Activated CD4-positive, alpha-beta T cell treated with anti-CD3 and anti-CD28 coated beads, Interleukin-2, amount 10 ng/mL, durations not matched to agents 24 days and 14 days (primary cell): Measurements from ENCODE around the gene FAM180A. TPM values are rescaled to one million over a fixed set of nuclear protein-coding genes. Genes with fewer than 3 reads are reported as not detected.
"Not testable (repeated sequence)": the region's sequence is repeated elsewhere in the genome, so short reads cannot be mapped to it uniquely, and the experiment has no call there.

Source experiments
- DNase-seq: peaks from one replicate; pipeline ENCODE4 v3.0.0; 2022
- H3K27ac Mint-ChIP-seq: one replicate; pipeline ENCODE4 v1.8.0; 2022; ENCODE audit warnings: mild to moderate bottlenecking, mixed read lengths
- H3K27me3 Mint-ChIP-seq: one replicate; pipeline ENCODE4 v1.8.0; 2022; ENCODE audit warnings: mixed read lengths
- H3K36me3 Mint-ChIP-seq: one replicate; pipeline ENCODE4 v1.8.0; 2022; ENCODE audit warnings: low read depth, mild to moderate bottlenecking, mixed read lengths
- H3K4me1 Mint-ChIP-seq: one replicate; pipeline ENCODE4 v1.8.0; 2021; ENCODE audit warnings: mixed read lengths
- H3K4me3 Mint-ChIP-seq: one replicate; pipeline ENCODE4 v1.8.0; 2022; ENCODE audit warnings: mild to moderate bottlenecking, moderate library complexity, mixed read lengths
- H3K9me3 Mint-ChIP-seq: one replicate; pipeline ENCODE4 v1.8.0; 2021; ENCODE audit warnings: mixed read lengths
- intact Hi-C: fragments of 100-400 bp; cut with micrococcal nuclease; formaldehyde crosslinking; loops from one replicate; pipeline ENCODE4 v1.15.1; 2023
- total RNA-seq: library from RNA; stranded (reverse); gene quantifications from 2 replicates; pipeline ENCODE4 v1.2.3, GENCODE V29; 2022

The FAM180A gene
- total RNA-seq, 1 donor from 2014 or later: not detected

- H3K9me3 Mint-ChIP-seq: no peaks in the 10 kb centered on the region
- no peaks in the 10 kb centered on the region for H3K27me3 Mint-ChIP-seq
- H3K4me1 Mint-ChIP-seq: no peaks in the 10 kb centered on the region
- no peaks in the 10 kb centered on the region for H3K36me3 Mint-ChIP-seq
- intact Hi-C loops: no loop called here
- no peak for DNase-seq
- no peak overlapping the region for H3K27ac Mint-ChIP-seq
- H3K4me3 Mint-ChIP-seq: no peak overlapping the region
These were observed 6.7 kb downstream of the FAM180A start for GRCh38 chr7:135741905-135742304.

GRCh38 chr7:135740889-135741288 is 7.7 kb downstream of the FAM180A start:
- Mint-ChIP-seq H3K27ac (no peak overlapping the region), H3K9me3 (no peaks in the 10 kb centered on the region), H3K36me3 (no peaks in the 10 kb centered on the region), H3K4me3 (no peak overlapping the region), H3K27me3 (no peaks in the 10 kb centered on the region), H3K4me1 (no peaks in the 10 kb centered on the region)
- DNase-seq: no peak
- intact Hi-C loops: no loop called here

DNA sequence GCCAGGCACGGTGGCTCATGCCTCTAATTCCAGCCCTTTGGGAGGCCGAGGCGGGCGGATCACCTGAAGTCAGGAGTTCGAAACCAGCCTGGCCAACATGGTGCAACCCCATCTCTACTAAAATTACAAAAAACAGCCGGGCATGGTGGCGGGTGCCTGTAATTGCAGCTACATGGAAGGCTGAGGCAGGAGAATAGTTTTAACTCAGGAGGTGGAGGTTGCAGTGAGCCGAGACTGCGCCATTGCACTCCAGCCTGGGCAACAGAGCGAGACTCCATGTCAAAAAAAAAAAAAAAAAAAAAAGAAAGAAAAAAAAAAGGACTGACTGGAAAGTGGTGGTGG is 11.3 kb downstream of the FAM180A start:
- DNase-seq, intact Hi-C loops, H3K4me3 Mint-ChIP-seq, H3K27ac Mint-ChIP-seq, H3K36me3 Mint-ChIP-seq, H3K4me1 Mint-ChIP-seq, H3K27me3 Mint-ChIP-seq, H3K9me3 Mint-ChIP-seq: not testable (repeated sequence)

- no peak for DNase-seq
- no peaks in the 10 kb centered on the region for H3K9me3 Mint-ChIP-seq
- no peaks in the 10 kb centered on the region for H3K36me3 Mint-ChIP-seq
- no peaks in the 10 kb centered on the region for H3K4me1 Mint-ChIP-seq
- H3K27ac Mint-ChIP-seq: no peak overlapping the region
- H3K27me3 Mint-ChIP-seq: no peaks in the 10 kb centered on the region
- intact Hi-C loops: no loop called here
- no peak overlapping the region for H3K4me3 Mint-ChIP-seq
These were observed 11.9 kb downstream of the FAM180A start for GRCh38 chr7:135736586-135737305.

DNA sequence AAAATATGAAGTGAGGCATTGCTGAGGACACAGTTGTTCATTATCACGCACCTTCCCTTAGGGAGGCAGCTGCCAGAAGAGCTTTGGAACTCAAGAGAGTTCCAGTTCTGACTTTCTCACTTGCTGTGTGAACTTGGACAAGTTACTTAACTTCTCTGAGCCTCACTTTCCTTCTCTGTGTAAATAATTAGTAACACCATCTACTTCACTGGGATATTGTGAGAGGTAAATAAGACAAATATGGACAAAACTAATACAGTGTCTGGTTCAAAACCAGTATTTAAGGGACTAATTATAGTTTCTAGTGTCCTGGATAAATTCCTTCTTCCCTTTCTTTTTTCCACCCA is 14.3 kb downstream of the FAM180A start:
- Mint-ChIP-seq H3K9me3 (no peaks in the 10 kb centered on the region), H3K27me3 (peaks cover 2% of the 10 kb centered on the region), H3K27ac (no peak overlapping the region), H3K4me1 (no peaks in the 10 kb centered on the region), H3K36me3 (no peaks in the 10 kb centered on the region), H3K4me3 (no peak overlapping the region)
- intact Hi-C loops: no loop called here
- no peak for DNase-seq

DNA sequence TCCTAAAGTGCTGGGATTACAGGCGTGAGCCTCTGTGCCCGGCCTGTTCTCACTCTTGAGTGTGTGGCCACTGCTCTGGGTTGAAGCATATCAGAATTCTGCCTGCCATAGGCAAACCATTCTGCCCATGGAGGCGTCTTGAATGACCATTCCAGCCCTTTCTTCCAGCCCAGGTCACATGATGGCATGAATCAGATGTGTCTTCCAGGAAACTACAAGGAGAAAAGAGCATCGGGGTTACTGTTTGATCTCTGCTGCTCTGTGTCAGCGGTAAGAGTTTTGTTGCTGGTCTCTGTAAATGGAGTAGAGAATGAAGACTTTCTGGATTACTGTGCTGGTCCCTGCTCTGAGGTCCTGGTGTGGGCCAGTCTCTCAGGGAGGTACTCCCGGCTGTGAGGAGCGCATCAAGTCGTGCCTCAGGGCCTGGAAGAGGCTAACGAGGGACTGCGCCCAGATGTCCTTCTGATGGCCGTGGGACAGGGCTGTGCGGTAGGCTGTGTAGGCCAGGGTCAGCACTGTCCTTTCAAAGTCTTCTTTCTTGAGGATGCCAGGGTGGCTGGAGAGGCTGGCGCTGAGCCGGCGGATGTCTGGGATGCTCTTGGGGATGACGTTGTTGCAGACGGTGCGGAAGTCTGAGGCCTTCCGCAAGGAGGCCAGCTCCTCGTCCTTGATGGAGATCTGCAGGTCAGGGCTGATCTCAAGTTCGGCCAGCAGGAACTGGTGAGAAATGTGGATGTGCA is 14.8 kb downstream of the FAM180A start:
- no peak overlapping the region for H3K27ac Mint-ChIP-seq
- H3K36me3 Mint-ChIP-seq: no peaks in the 10 kb centered on the region
- peaks cover 2% of the 10 kb centered on the region for H3K27me3 Mint-ChIP-seq
- intact Hi-C loops: no loop called here
- no peak overlapping the region for H3K4me3 Mint-ChIP-seq
- no peak for DNase-seq
- H3K9me3 Mint-ChIP-seq: no peaks in the 10 kb centered on the region
- H3K4me1 Mint-ChIP-seq: no peaks in the 10 kb centered on the region

- Mint-ChIP-seq H3K27ac (no peak overlapping the region), H3K27me3 (peaks cover 2% of the 10 kb centered on the region), H3K9me3 (no peaks in the 10 kb centered on the region), H3K4me1 (no peaks in the 10 kb centered on the region), H3K36me3 (no peaks in the 10 kb centered on the region), H3K4me3 (no peak overlapping the region)
- intact Hi-C loops: no loop called here
- DNase-seq: no peak
These were observed 17.5 kb downstream of the FAM180A start for GRCh38 chr7:135731131-135731530.

GRCh38 chr7:135729230-135729629 is 19.4 kb downstream of the FAM180A start:
- no peak for DNase-seq
- H3K4me1 Mint-ChIP-seq: no peaks in the 10 kb centered on the region
- intact Hi-C loops: no loop called here
- H3K9me3 Mint-ChIP-seq: no peaks in the 10 kb centered on the region
- H3K27ac Mint-ChIP-seq: no peak overlapping the region
- H3K27me3 Mint-ChIP-seq: peaks cover 6% of the 10 kb centered on the region
- H3K4me3 Mint-ChIP-seq: no peak overlapping the region
- no peaks in the 10 kb centered on the region for H3K36me3 Mint-ChIP-seq

DNA sequence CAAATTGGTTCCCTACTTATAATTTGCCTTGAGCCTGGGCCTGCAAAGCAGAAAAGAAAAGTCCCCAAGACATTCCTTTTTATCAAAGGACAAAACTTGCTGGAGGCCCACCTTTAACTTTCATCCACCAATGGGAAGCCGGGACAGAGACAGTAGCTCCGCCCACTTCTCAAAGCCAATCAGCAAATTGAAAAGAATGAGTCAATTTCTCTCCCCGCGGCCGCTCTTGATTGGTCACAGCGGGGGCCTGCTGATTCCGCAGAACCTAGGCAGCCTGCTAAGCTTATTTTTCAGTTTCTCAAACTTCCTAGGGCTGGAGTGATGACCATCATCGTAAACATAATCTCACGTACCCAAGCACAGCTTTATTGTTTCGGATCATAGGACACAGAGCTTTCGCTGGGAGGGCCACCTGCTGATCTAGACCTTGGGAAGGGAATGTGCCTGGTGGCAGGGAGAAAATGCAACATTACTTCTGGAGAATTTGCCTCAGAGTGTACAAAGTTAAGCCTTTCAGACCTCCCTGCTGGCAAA is 20.4 kb downstream of the FAM180A start, which contains the start of gene SLC13A4:
Gene SLC13A4 (minus strand): TSS at position 51 of the 534 bp plus-strand sequence. CDS start 690 bp downstream, outside the sequence.
- Mint-ChIP-seq H3K4me1 (no peaks in the 10 kb centered on the region), H3K27ac (no peak within 1 kb of the TSS), H3K4me3 (no peak within 1 kb of the TSS), H3K9me3 (no peaks in the 10 kb centered on the region), H3K36me3 (no peaks in the 10 kb centered on the region), H3K27me3 (peaks cover 9% of the 10 kb centered on the region)
- intact Hi-C loops: no loop called here
- DNase-seq: no peak

- Mint-ChIP-seq H3K4me1 (no peaks in the 10 kb centered on the region), H3K27ac (no peak overlapping the region), H3K27me3 (peaks cover 9% of the 10 kb centered on the region), H3K4me3 (no peak overlapping the region), H3K36me3 (no peaks in the 10 kb centered on the region), H3K9me3 (no peaks in the 10 kb centered on the region)
- intact Hi-C loops: no loop called here
- no peak for DNase-seq
These were observed 21.5 kb downstream of the FAM180A start for GRCh38 chr7:135726911-135727673.

DNA sequence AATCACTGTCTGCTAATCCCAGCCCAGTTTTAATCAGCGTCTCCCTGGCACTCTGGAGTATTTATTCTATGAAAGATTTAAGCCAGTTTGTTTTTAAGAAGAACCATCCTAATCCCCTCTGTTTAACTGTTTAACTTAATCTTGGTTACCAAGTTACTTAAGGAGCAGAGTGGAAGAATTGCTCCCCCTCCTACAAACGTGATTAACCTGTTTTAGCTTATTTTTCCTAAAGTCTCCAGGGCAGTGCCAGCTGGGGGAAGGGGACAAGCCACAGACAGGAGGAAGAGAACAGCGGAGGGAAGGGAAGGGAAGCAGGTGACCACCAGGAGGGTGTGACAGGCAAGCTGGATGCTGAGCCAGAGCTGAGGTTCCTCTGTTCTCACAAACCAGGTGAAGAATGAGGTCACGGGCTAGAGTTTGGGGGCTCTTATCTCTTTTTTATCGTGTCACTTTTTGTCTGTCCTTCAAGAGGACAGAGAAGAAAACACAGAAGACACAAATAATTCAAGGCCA is 22.3 kb downstream of the FAM180A start:
- H3K36me3 Mint-ChIP-seq: no peaks in the 10 kb centered on the region
- peaks cover 9% of the 10 kb centered on the region for H3K27me3 Mint-ChIP-seq
- no peak overlapping the region for H3K27ac Mint-ChIP-seq
- no peaks in the 10 kb centered on the region for H3K4me1 Mint-ChIP-seq
- H3K9me3 Mint-ChIP-seq: no peaks in the 10 kb centered on the region
- intact Hi-C loops: no loop called here
- DNase-seq: no peak
- H3K4me3 Mint-ChIP-seq: no peak overlapping the region

DNA sequence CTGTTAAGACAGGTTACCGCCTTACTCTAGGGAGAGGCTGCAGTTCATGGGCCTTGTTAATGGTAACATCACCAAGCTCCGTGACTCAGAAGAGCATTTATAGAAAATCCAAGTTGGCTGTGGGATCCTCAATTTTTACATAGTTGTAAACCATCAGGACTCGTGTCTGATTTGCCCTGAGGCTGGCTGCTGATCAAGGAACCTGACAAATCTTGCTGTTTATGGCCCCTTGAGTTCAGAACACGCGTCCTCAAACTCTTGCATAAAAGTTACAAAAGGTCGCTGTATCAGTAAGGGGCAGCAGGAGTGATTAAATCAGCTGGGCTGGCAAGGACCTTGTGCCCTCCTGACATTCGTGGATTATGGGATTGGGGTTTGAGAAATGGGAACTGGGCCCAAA is 25.2 kb downstream of the FAM180A start:
- DNase-seq: no peak
- intact Hi-C loops: no loop called here
- H3K4me3 Mint-ChIP-seq: no peak overlapping the region
- H3K36me3 Mint-ChIP-seq: no peaks in the 10 kb centered on the region
- H3K9me3 Mint-ChIP-seq: no peaks in the 10 kb centered on the region
- peaks cover 14% of the 10 kb centered on the region for H3K27me3 Mint-ChIP-seq
- H3K4me1 Mint-ChIP-seq: no peaks in the 10 kb centered on the region
- no peak overlapping the region for H3K27ac Mint-ChIP-seq

DNA sequence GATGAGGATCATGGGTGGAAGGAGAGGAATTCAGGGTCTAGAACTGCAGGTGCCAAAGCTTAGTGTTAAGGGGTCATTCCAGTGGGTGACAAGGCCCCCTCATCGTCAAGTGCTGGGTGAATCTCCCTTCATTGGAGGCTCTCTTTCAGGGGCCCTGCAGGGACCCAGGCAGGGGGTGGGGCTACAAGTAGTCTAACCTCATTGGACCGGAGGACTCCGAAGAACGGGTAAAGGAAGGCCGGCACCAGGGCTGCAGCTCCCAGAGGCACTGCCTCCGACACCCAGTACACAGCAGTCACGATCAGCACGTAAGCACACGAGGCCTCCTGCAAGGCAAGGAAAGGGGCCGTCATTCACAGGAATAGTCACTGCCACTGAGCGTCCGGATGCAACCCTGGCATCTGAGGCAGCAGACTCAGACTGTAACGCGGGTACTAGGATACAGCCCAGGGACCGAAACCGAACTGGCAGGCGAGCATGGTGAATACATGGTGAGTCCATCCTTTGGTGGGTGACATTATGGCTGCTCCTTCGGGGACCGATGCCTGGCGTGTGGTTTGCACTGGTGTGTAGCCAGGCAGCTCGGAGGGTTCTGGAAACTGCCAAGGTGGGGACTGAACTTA is 27.3 kb downstream of the FAM180A start:
- no peaks in the 10 kb centered on the region for H3K4me1 Mint-ChIP-seq
- no peak overlapping the region for H3K27ac Mint-ChIP-seq
- intact Hi-C loops: no loop called here
- DNase-seq: no peak
- no peak overlapping the region for H3K4me3 Mint-ChIP-seq
- no peaks in the 10 kb centered on the region for H3K36me3 Mint-ChIP-seq
- H3K9me3 Mint-ChIP-seq: no peaks in the 10 kb centered on the region
- peaks cover 14% of the 10 kb centered on the region for H3K27me3 Mint-ChIP-seq
